Testis (tissue), 3 donors: Measurements from ENCODE around the gene SYNGR2. TPM values are rescaled to one million over a fixed set of nuclear protein-coding genes. Genes with fewer than 3 reads are reported as not detected.

Source experiments
- DNase-seq: peaks from one replicate; pipeline ENCODE4 v3.0.0-alpha.2; 2019
- H3K27ac ChIP-seq, 2 donors: fragments of 200-600 bp; sonication (generic); one replicate each; pipeline ENCODE4 v1.5.1; 2019
- H3K27me3 ChIP-seq: fragments of 200-600 bp; sonication (generic); one replicate; pipeline ENCODE4 v1.5.1; 2019
- H3K36me3 ChIP-seq: fragments of 200-600 bp; sonication (generic); one replicate; pipeline ENCODE4 v1.5.1; 2017; ENCODE audit warnings: low read depth; ENCODE audit errors: missing control alignments
- H3K4me1 ChIP-seq: fragments of 200-600 bp; sonication (generic); one replicate; pipeline ENCODE4 v1.5.1; 2019
- H3K4me3 ChIP-seq, 2 donors: fragments of 200-600 bp; sonication (generic); one replicate each; pipeline ENCODE4 v1.5.1; 2017 to 2019
- H3K9me3 ChIP-seq: fragments of 200-600 bp; sonication (generic); one replicate; pipeline ENCODE4 v1.5.1; 2017
- CTCF ChIP-seq, 3 experiments: fragments of 450-650 bp in 2 of 3; fragments of 200-600 bp in 1 of 3; sonication (generic) in 1 of 3; IDR thresholded peaks; one replicate each; pipeline ENCODE4 v1.5.1; 2016 to 2019; ENCODE audit warnings: antibody characterized with exemption in 3 of 3, mild to moderate bottlenecking in 2 of 3, moderate library complexity in 1 of 3
- POLR2A ChIP-seq: fragments of 450-650 bp; IDR thresholded peaks from one replicate; pipeline ENCODE4 v1.6.1; 2017; ENCODE audit warnings: antibody characterized with exemption, mild to moderate bottlenecking, moderate library complexity
- whole genome bisulfite sequencing, 2 donors: methylation state at CpG; one replicate each; pipeline ENCODE4 v1.1.5; 2018; 5-methylcytosine and 5-hydroxymethylcytosine counted together
- intact Hi-C: fragments of 100-400 bp; cut with DNase I; formaldehyde crosslinking; loops from one replicate; pipeline ENCODE4 v1.15.1; 2023; ENCODE audit warnings: low total_unique reads
- polyA plus RNA-seq: library from polyadenylated mRNA; stranded (reverse); fragments of 350-450 nt; fragmentation: Illumina TruSeq; extraction: RNeasy Lipid Tissue Mini Kit (QIAGEN cat#74804); gene quantifications from one replicate; pipeline ENCODE4 v1.2.3, GENCODE V29; 2014; ENCODE audit warnings: low read depth, low replicate concordance; ENCODE audit not compliant: insufficient read depth
- total RNA-seq, 2 donors: library from RNA; depleted of rRNA; stranded (reverse); fragments of >200 nt; gene quantifications; one replicate each; pipeline ENCODE4 v1.2.3, GENCODE V29; 2016

The SYNGR2 gene
- total and polyA plus RNA-seq, 3 donors from 2014 or later: 63.7 to 70.6 (median 68.7) TPM

GRCh38 chr17:78147315-78147998 lies 20.9 kb upstream of the SYNGR2 start:
- Histone ChIP-seq H3K27me3 (no peaks in the 10 kb centered on the region), H3K27ac (no peak overlapping the region), H3K36me3 (no peaks in the 10 kb centered on the region), H3K4me3 (no peak overlapping the region), H3K4me1 (peaks cover 21% of the 10 kb centered on the region), H3K9me3 (no peaks in the 10 kb centered on the region)
- 78 to 79% methylated on average over 5 to 8 of the region's 8 CpGs for WGBS, 2 donors
- TF ChIP-seq CTCF (IDR thresholded peaks at IDR 0.05) (no peak), POLR2A (no peak)
- intact Hi-C loops: no loop called here
- no peak for DNase-seq

- no peak for DNase-seq
- no peak overlapping the region for H3K4me3 ChIP-seq
- H3K27ac ChIP-seq: no peak overlapping the region
- 83% methylated on average over 14 of the region's 14 CpGs for WGBS, 2 donors
- TF ChIP-seq CTCF (IDR thresholded peaks at IDR 0.05) (no peak), POLR2A (no peak)
- intact Hi-C loops: no loop called here
- H3K4me1 ChIP-seq: peaks cover 21% of the 10 kb centered on the region
- no peaks in the 10 kb centered on the region for H3K36me3 ChIP-seq
- H3K9me3 ChIP-seq: no peaks in the 10 kb centered on the region
- H3K27me3 ChIP-seq: no peaks in the 10 kb centered on the region
Measured at GRCh38 chr17:78148286-78149016, 19.9 kb upstream of the SYNGR2 start.

- no peak overlapping the region for H3K4me3 ChIP-seq
- no peak overlapping the region for H3K27ac ChIP-seq
- no peak for TF ChIP-seq CTCF (IDR thresholded peaks at IDR 0.05)
- TF ChIP-seq POLR2A: no peak
- no peaks in the 10 kb centered on the region for H3K36me3 ChIP-seq
- intact Hi-C loops: no loop called here
- 74 to 80% methylated on average over 5 to 7 of the region's 7 CpGs for WGBS, 2 donors
- DNase-seq: no peak
- no peaks in the 10 kb centered on the region for H3K4me1 ChIP-seq
- no peaks in the 10 kb centered on the region for H3K9me3 ChIP-seq
- H3K27me3 ChIP-seq: no peaks in the 10 kb centered on the region
Measured at GRCh38 chr17:78151514-78152008, 16.8 kb upstream of the SYNGR2 start.

GRCh38 chr17:78154903-78155811 lies 13.2 kb upstream of the SYNGR2 start:
- no peaks in the 10 kb centered on the region for H3K4me1 ChIP-seq
- intact Hi-C loops: no loop called here
- no peak for DNase-seq
- no peak overlapping the region for H3K4me3 ChIP-seq
- no peaks in the 10 kb centered on the region for H3K9me3 ChIP-seq
- 90% methylated on average over 11 of the region's 11 CpGs for WGBS, 2 donors
- no peaks in the 10 kb centered on the region for H3K27me3 ChIP-seq
- H3K36me3 ChIP-seq: no peaks in the 10 kb centered on the region
- no peak for TF ChIP-seq POLR2A
- no peak for TF ChIP-seq CTCF (IDR thresholded peaks at IDR 0.05)
- H3K27ac ChIP-seq: no peak overlapping the region
